Caki2 (cell line): ENCODE data around the gene EPB41L4A. TPM values are rescaled to one million over a fixed set of nuclear protein-coding genes. Genes with fewer than 3 reads are reported as not detected.

Experiments used
- DNase-seq: peaks from one replicate; pipeline ENCODE4 v3.0.0-alpha.2; 2015; ENCODE audit warnings: low read depth
- in situ Hi-C: cut with HindIII; loops from 2 replicates; pipeline ENCODE4 v1.10.0; 2016; ENCODE audit warnings: low sequenced_read_pairs, low pct_unique_long_range_greater_than_20kb, mixed read lengths
- total RNA-seq: library from RNA; depleted of rRNA; stranded (reverse); fragments of >200 nt; shearing (Covaris generic); gene quantifications from 2 replicates; pipeline ENCODE4 v1.2.3, GENCODE V29; 2014; ENCODE audit warnings: low replicate concordance

Gene EPB41L4A
- total RNA-seq, 1 experiment from 2014 or later = 20.7 TPM

GRCh38 chr5:112119508-112119907, 299.6 kb downstream of the EPB41L4A start:
- in situ Hi-C loops = no loop called here
- no peak for DNase-seq

DNA sequence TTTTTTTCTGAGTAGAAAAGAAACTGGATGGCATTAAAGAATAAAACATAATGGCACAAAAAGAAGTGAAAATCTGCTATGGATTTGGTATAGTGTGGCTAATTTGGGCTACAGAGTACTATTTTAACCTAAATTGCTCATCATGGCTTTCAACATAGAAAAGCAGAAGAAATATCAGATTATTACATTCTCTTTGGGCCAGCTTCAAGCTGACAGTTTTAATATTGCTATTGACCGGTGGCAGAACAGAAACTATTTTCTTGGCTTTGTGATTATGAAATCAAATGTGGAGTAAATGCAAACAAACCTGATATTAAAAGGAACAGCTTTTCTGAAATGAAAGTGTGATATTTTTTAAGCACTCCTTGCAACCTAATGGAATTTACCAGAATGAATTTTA, 301.5 kb downstream of the EPB41L4A start:
- in situ Hi-C loops = no loop called here

GRCh38 chr5:112116371-112116770, 302.7 kb downstream of the EPB41L4A start:
- no peak for DNase-seq
- in situ Hi-C loops = no loop called here

More for the DNA sequence above, 301.5 kb downstream of the EPB41L4A start:
- no peak for DNase-seq

DNA sequence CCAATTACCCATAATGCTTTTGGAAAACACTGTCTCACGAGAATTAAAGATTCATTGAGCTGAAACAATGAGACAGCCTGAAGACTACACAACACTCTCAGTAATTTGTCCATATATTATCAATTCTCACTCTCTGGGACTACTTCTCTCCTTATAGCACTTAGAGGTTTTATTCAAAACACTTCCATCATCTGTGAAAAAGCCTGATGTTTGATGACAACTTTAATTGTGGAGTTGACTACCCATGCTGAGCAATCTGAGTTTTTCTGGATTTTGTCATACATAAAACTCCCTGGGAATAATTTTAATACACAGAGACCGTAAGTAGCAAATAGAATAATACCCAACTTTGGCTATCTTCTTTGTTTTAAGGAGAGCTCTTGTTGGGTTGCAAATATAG, 305.5 kb downstream of the EPB41L4A start:
- DNase-seq = no peak
- in situ Hi-C loops = no loop called here
